GM13976 (cell line): ENCODE data around the gene PRRX2.
A peak's percentile ranks its signal among the peaks of the same experiment; 100 is the strongest.

Experiments used
- DNase-seq: peaks from one replicate; pipeline ENCODE4 v3.0.0; 2012; ENCODE audit warnings: low spot score
- CTCF ChIP-seq: IDR thresholded peaks from 2 replicates; pipeline ENCODE4 v1.5.1; 2012; ENCODE audit warnings: borderline replicate concordance, mild to moderate bottlenecking; ENCODE audit not compliant: insufficient read depth; ENCODE audit errors: extremely low read depth, missing control alignments, control extremely low read depth
- in situ Hi-C: fragments of 300-500 bp; cut with MboI; formaldehyde crosslinking; loops from one replicate; pipeline ENCODE4 v1.12.0; 2022; ENCODE audit warnings: low sequenced_read_pairs, mixed read lengths, inconsistent platforms; ENCODE audit not compliant: unreplicated experiment

PRRX2 gene

GRCh38 chr9:129732946-129733631 lies 67.6 kb downstream of the PRRX2 start:
- TF ChIP-seq CTCF = no peak

GRCh38 chr9:129733632-129733953 lies 68.1 kb downstream of the PRRX2 start:
- TF ChIP-seq CTCF = no peak
- in situ Hi-C loops = no loop called here
- DNase-seq = no peak

More at GRCh38 chr9:129732946-129733631, 67.6 kb downstream of the PRRX2 start:
- no peak for DNase-seq
- in situ Hi-C loops = no loop called here

DNA sequence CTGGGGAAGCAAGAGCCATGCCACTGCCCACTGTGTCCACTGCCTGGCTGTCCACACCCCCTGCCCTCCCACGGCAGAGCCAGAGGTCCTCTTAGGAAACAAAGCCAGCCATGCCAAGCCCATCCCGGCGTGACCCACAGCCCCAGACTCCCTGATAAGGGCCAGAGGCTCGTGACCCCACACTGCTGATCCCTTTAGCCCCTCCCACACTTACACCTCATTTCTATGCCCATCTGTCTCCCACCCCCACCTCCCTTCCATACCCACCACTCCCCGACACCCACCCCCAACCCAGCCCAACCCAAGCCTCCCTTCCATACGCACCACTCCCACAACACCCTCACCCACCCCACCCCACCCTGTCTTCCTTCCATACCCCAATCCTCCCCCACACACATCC lies 70.1 kb downstream of the PRRX2 start:
- no peak for DNase-seq
- in situ Hi-C loops = loop anchor here (5.0 kb wide), 1 partner anchor 47 kb away; no protein-coding TSS in a partner anchor
- no peak for TF ChIP-seq CTCF

GRCh38 chr9:129736334-129736733 lies 70.9 kb downstream of the PRRX2 start:
- no peak for TF ChIP-seq CTCF
- in situ Hi-C loops = loop anchor here (5.0 kb wide), 1 partner anchor 46 kb away; no protein-coding TSS in a partner anchor

GRCh38 chr9:129737479-129738274 lies 72.2 kb downstream of the PRRX2 start:
- DNase-seq = peak; percentile 90
- in situ Hi-C loops = loop anchor here (5.0 kb wide), 1 partner anchor 45 kb away; no protein-coding TSS in a partner anchor
- peak; percentile 87 for TF ChIP-seq CTCF

More at GRCh38 chr9:129736334-129736733, 70.9 kb downstream of the PRRX2 start:
- no peak for DNase-seq

- in situ Hi-C loops = loop anchor here (5.0 kb wide), 1 partner anchor 43 kb away; no protein-coding TSS in a partner anchor
- TF ChIP-seq CTCF = no peak
- DNase-seq = no peak
These were observed 74.0 kb downstream of the PRRX2 start for GRCh38 chr9:129739432-129739831.
